Suppressor macrophage treated with lipopolysaccharide for 1 hour (primary cell): ENCODE measurements around the gene CHCHD5.
"Not testable (repeated sequence)": the region's sequence is repeated elsewhere in the genome, so short reads cannot be mapped to it uniquely, and the experiment has no call there.

Source experiments
- DNase-seq, 3 donors: peaks; one replicate each; pipeline ENCODE4 v3.0.0-alpha.2; 2020 to 2022

The CHCHD5 gene

GRCh38 chr2:112588611-112589045, 4.2 kb downstream of the CHCHD5 start:
- no peak for DNase-seq

- DNase-seq: no peak
These were observed 7.0 kb downstream of the CHCHD5 start for GRCh38 chr2:112591413-112591812.

GRCh38 chr2:112593736-112594135, 9.3 kb downstream of the CHCHD5 start:
- DNase-seq: no peak

GRCh38 chr2:112597537-112598322, 13.3 kb downstream of the CHCHD5 start:
- DNase-seq: no peak

- DNase-seq: no peak
These were observed 16.2 kb downstream of the CHCHD5 start for GRCh38 chr2:112600634-112601033.

GRCh38 chr2:112601754-112602153, 17.3 kb downstream of the CHCHD5 start:
- no peak for DNase-seq

GRCh38 chr2:112602917-112603316, 18.5 kb downstream of the CHCHD5 start:
- DNase-seq: no peak

- DNase-seq: no peak
These were observed 19.3 kb downstream of the CHCHD5 start for GRCh38 chr2:112603731-112604130.

- DNase-seq: no peak
These were observed 20.5 kb downstream of the CHCHD5 start for GRCh38 chr2:112604952-112605351.

GRCh38 chr2:112605926-112606325, 21.5 kb downstream of the CHCHD5 start:
- no peak for DNase-seq

GRCh38 chr2:112606547-112606946, 22.1 kb downstream of the CHCHD5 start:
- DNase-seq: no peak

GRCh38 chr2:112607680-112608438, 23.4 kb downstream of the CHCHD5 start:
- no peak for DNase-seq

GRCh38 chr2:112609320-112609719, 24.9 kb downstream of the CHCHD5 start:
- DNase-seq: not testable (repeated sequence)

- not testable (repeated sequence) for DNase-seq
These were observed 27.9 kb downstream of the CHCHD5 start for GRCh38 chr2:112612283-112612682.

- DNase-seq: no peak
These were observed 29.9 kb downstream of the CHCHD5 start for GRCh38 chr2:112614201-112614840.

- DNase-seq: no peak
These were observed 30.6 kb downstream of the CHCHD5 start for GRCh38 chr2:112615051-112615450.

GRCh38 chr2:112615798-112616197, 31.4 kb downstream of the CHCHD5 start:
- not testable (repeated sequence) for DNase-seq

- peak in 1 of 3 donors; percentile 21 for DNase-seq
These were observed 34.0 kb downstream of the CHCHD5 start for GRCh38 chr2:112618383-112618782.

GRCh38 chr2:112621790-112622527, 37.5 kb downstream of the CHCHD5 start:
- DNase-seq: no peak

GRCh38 chr2:112622528-112622849, 38.1 kb downstream of the CHCHD5 start:
- DNase-seq: peak; percentile 29 to 69 (median 57)

GRCh38 chr2:112623913-112624777, 39.7 kb downstream of the CHCHD5 start:
- DNase-seq: peak; percentile 74 to 79 (median 78)
